ENCODE results near the gene TBC1D30. TPM values are rescaled to one million over a fixed set of nuclear protein-coding genes. Genes with fewer than 3 reads are reported as not detected.

The TBC1D30 gene
- total RNA-seq, 2 donors from 2014 or later: 1.7 to 1.9 TPM

- TF ChIP-seq, protein P1, sequence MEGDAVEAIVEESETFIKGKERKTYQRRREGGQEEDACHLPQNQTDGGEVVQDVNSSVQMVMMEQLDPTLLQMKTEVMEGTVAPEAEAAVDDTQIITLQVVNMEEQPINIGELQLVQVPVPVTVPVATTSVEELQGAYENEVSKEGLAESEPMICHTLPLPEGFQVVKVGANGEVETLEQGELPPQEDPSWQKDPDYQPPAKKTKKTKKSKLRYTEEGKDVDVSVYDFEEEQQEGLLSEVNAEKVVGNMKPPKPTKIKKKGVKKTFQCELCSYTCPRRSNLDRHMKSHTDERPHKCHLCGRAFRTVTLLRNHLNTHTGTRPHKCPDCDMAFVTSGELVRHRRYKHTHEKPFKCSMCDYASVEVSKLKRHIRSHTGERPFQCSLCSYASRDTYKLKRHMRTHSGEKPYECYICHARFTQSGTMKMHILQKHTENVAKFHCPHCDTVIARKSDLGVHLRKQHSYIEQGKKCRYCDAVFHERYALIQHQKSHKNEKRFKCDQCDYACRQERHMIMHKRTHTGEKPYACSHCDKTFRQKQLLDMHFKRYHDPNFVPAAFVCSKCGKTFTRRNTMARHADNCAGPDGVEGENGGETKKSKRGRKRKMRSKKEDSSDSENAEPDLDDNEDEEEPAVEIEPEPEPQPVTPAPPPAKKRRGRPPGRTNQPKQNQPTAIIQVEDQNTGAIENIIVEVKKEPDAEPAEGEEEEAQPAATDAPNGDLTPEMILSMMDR (conservative IDR thresholded peaks at IDR 0.05): no peak
- H3K27ac ChIP-seq (ENCODE audit: low read depth, low read length): no peak overlapping the region
- Mint-ChIP-seq H3K4me3 (no peak overlapping the region), H3K27ac (no peak overlapping the region), H3K27me3 (ENCODE audit: insufficient read depth) (no peaks in the 10 kb centered on the region), H3K36me3 (ENCODE audit: low read depth) (no peaks in the 10 kb centered on the region), H3K4me1 (peaks cover 5% of the 10 kb centered on the region), H3K9me3 (no peaks in the 10 kb centered on the region)
- H3K9ac ChIP-seq (ENCODE audit: extremely low read depth, low read length, poor library complexity, severe bottlenecking): no peak overlapping the region
- H3K27me3 ChIP-seq (ENCODE audit: control insufficient read depth, insufficient read depth, low read length, poor library complexity, severe bottlenecking): no peaks in the 10 kb centered on the region
- no peaks in the 10 kb centered on the region for H3K36me3 ChIP-seq (ENCODE audit: control insufficient read depth, insufficient read depth, low read length)
- H3K4me1 ChIP-seq (ENCODE audit: control insufficient read depth, insufficient read depth, low read length): no peaks in the 10 kb centered on the region
- H3K9me3 ChIP-seq (ENCODE audit: control insufficient read depth, low read length): no peaks in the 10 kb centered on the region
- H3K4me3 ChIP-seq (ENCODE audit: low read length): no peak overlapping the region
- no peak for DNase-seq
- WGBS, 2 experiments (ENCODE audit: insufficient coverage in 1 of 2, insufficient read length in 1 of 2): 84 to 92% methylated on average over 2 to 3 of the region's 3 CpGs
Measured at GRCh38 chr12:64882687-64883086, 58.2 kb downstream of the TBC1D30 start.

- DNase-seq: peak; percentile 80
- Mint-ChIP-seq H3K27me3 (ENCODE audit: insufficient read depth) (no peaks in the 10 kb centered on the region), H3K27ac (no peak overlapping the region), H3K9me3 (no peaks in the 10 kb centered on the region), H3K4me1 (peaks cover 7% of the 10 kb centered on the region), H3K36me3 (ENCODE audit: low read depth) (no peaks in the 10 kb centered on the region), H3K4me3 (no peak overlapping the region)
- no peak overlapping the region for H3K9ac ChIP-seq (ENCODE audit: extremely low read depth, low read length, poor library complexity, severe bottlenecking)
- H3K9me3 ChIP-seq (ENCODE audit: control insufficient read depth, low read length): no peaks in the 10 kb centered on the region
- no peak overlapping the region for H3K4me3 ChIP-seq (ENCODE audit: low read length)
- no peaks in the 10 kb centered on the region for H3K4me1 ChIP-seq (ENCODE audit: control insufficient read depth, insufficient read depth, low read length)
- WGBS, 2 experiments (ENCODE audit: insufficient coverage in 1 of 2, insufficient read length in 1 of 2): 81 to 88% methylated on average over 5 to 12 of the region's 17 CpGs
- no peaks in the 10 kb centered on the region for H3K27me3 ChIP-seq (ENCODE audit: control insufficient read depth, insufficient read depth, low read length, poor library complexity, severe bottlenecking)
- TF ChIP-seq, protein P1 (conservative IDR thresholded peaks at IDR 0.05): peak; percentile 55
- no peaks in the 10 kb centered on the region for H3K36me3 ChIP-seq (ENCODE audit: control insufficient read depth, insufficient read depth, low read length)
- no peak overlapping the region for H3K27ac ChIP-seq (ENCODE audit: low read depth, low read length)
Measured at GRCh38 chr12:64883264-64884163, 59.1 kb downstream of the TBC1D30 start.

GRCh38 chr12:64884164-64884542 lies 59.7 kb downstream of the TBC1D30 start:
- Histone ChIP-seq H3K9ac (ENCODE audit: extremely low read depth, low read length, poor library complexity, severe bottlenecking) (no peak overlapping the region), H3K36me3 (ENCODE audit: control insufficient read depth, insufficient read depth, low read length) (no peaks in the 10 kb centered on the region), H3K27me3 (ENCODE audit: control insufficient read depth, insufficient read depth, low read length, poor library complexity, severe bottlenecking) (no peaks in the 10 kb centered on the region), H3K4me1 (ENCODE audit: control insufficient read depth, insufficient read depth, low read length) (no peaks in the 10 kb centered on the region), H3K4me3 (ENCODE audit: low read length) (no peak overlapping the region), H3K9me3 (ENCODE audit: control insufficient read depth, low read length) (no peaks in the 10 kb centered on the region), H3K27ac (ENCODE audit: low read depth, low read length) (no peak overlapping the region)
- H3K27ac Mint-ChIP-seq: no peak overlapping the region
- no peak for DNase-seq
- no peaks in the 10 kb centered on the region for H3K9me3 Mint-ChIP-seq
- H3K27me3 Mint-ChIP-seq (ENCODE audit: insufficient read depth): no peaks in the 10 kb centered on the region
- no peaks in the 10 kb centered on the region for H3K36me3 Mint-ChIP-seq (ENCODE audit: low read depth)
- WGBS, 2 experiments (ENCODE audit: insufficient coverage in 1 of 2, insufficient read length in 1 of 2): 89 to 100% methylated on average over 1 to 2 of the region's 3 CpGs
- H3K4me3 Mint-ChIP-seq: no peak overlapping the region
- H3K4me1 Mint-ChIP-seq: peaks cover 11% of the 10 kb centered on the region
- TF ChIP-seq, protein P1 (conservative IDR thresholded peaks at IDR 0.05): no peak

Measured in endodermal cell (in vitro differentiated cells).